PC-3 (cell line): Measurements from ENCODE around the gene UPF2. TPM values are rescaled to one million over a fixed set of nuclear protein-coding genes. Genes with fewer than 3 reads are reported as not detected.

Experiments used
- ATAC-seq: fragments of 200-7000 bp; cut with Tn5 transposase; 2 replicates; pipeline ENCODE4 v1.9.1; 2020; ENCODE audit warnings: mild to moderate bottlenecking, moderate library complexity
- BruUV-seq: library from RNA; stranded (reverse); fragments of 400-500 nt; replicated peaks from 2 replicates; lab custom pipeline; 2021; lab: Mats Ljungman, UMichigan
- CTCF ChIA-PET: fragments of 300-600 bp; sonication (Branson Sonifier 250); formaldehyde crosslinking; loops from one replicate; lab custom pipeline; 2022; ENCODE audit warnings: antibody characterized with exemption; lab: Charles Lee
- POLR2A ChIA-PET: fragments of 300-600 bp; sonication (Branson Sonifier 250); formaldehyde crosslinking; loops from one replicate; lab custom pipeline; 2022; ENCODE audit warnings: antibody characterized with exemption; ENCODE audit not compliant: unreplicated experiment; lab: Charles Lee
- DNase-seq: peaks from one replicate; pipeline ENCODE4 v3.0.0-alpha.2; 2015
- H2AFZ ChIP-seq: fragments of 300-600 bp; sonication (generic); 2 replicates; pipeline ENCODE4 v1.6.0; 2016; ENCODE audit warnings: antibody characterized with exemption, low read length
- H3F3A ChIP-seq: fragments of 300-600 bp; sonication (generic); one replicate; pipeline ENCODE4 v1.6.0; 2017; ENCODE audit warnings: antibody characterized with exemption, low read length, control low read depth, mild to moderate bottlenecking; ENCODE audit not compliant: unreplicated experiment
- H3K27ac ChIP-seq: fragments of 300-600 bp; sonication (generic); 2 replicates; pipeline ENCODE4 v1.5.1; 2016; ENCODE audit warnings: mild to moderate bottlenecking, low read length
- H3K27me3 ChIP-seq: fragments of 300-600 bp; sonication (generic); 2 replicates; pipeline ENCODE4 v1.6.1; 2016; ENCODE audit warnings: low read length, mixed read lengths
- H3K36me3 ChIP-seq: fragments of 300-600 bp; sonication (generic); 2 replicates; pipeline ENCODE4 v1.6.1; 2016; ENCODE audit warnings: low read depth, mixed run types, low read length, mixed read lengths
- H3K4me1 ChIP-seq: fragments of 300-600 bp; sonication (generic); 2 replicates; pipeline ENCODE4 v1.5.1; 2016; ENCODE audit warnings: low read length; ENCODE audit not compliant: insufficient read depth
- H3K4me2 ChIP-seq: fragments of 300-600 bp; sonication (generic); 2 replicates; pipeline ENCODE4 v1.6.0; 2016; ENCODE audit warnings: low read length
- H3K4me3 ChIP-seq: fragments of 300-600 bp; sonication (generic); 2 replicates; pipeline ENCODE4 v1.5.1; 2016; ENCODE audit warnings: mild to moderate bottlenecking, low read length, mixed read lengths
- H3K79me2 ChIP-seq: fragments of 300-600 bp; sonication (generic); 2 replicates; pipeline ENCODE4 v1.6.1; 2017; ENCODE audit warnings: low read length, mixed read lengths
- H3K9ac ChIP-seq: fragments of 300-600 bp; sonication (generic); 2 replicates; pipeline ENCODE4 v1.6.0; 2016; ENCODE audit warnings: mild to moderate bottlenecking, low read length
- H3K9me2 ChIP-seq: fragments of 300-600 bp; sonication (generic); replicated peaks from 2 replicates; pipeline ENCODE4 v1.6.1; 2016; ENCODE audit warnings: mixed run types, low read length, mixed read lengths
- H3K9me3 ChIP-seq: fragments of 300-600 bp; sonication (generic); 2 replicates; pipeline ENCODE4 v1.6.1; 2016; ENCODE audit warnings: low read length, mixed read lengths
- H4K20me1 ChIP-seq: fragments of 300-600 bp; sonication (generic); 2 replicates; pipeline ENCODE4 v1.6.1; 2016; ENCODE audit warnings: low read length, mixed read lengths
- EZH2 ChIP-seq: fragments of 300-600 bp; sonication (generic); IDR thresholded peaks from one replicate; pipeline ENCODE4 v1.6.1; 2017; ENCODE audit warnings: antibody characterized with exemption, mild to moderate bottlenecking, low read length; ENCODE audit not compliant: unreplicated experiment
- EZH2phosphoT487 ChIP-seq: fragments of 300-600 bp; sonication (generic); IDR thresholded peaks from 2 replicates; pipeline ENCODE4 v1.6.1; 2018; ENCODE audit warnings: mild to moderate bottlenecking, antibody characterized with exemption, low read length, borderline replicate concordance
- intact Hi-C: fragments of 100-400 bp; cut with micrococcal nuclease; formaldehyde crosslinking; loops from 2 replicates; pipeline ENCODE4 v1.9.0; 2023
- total RNA-seq: library from RNA; depleted of rRNA; stranded (reverse); fragments of >200 nt; gene quantifications from 2 replicates; pipeline ENCODE4 v1.2.3, GENCODE V29; 2014
- TF ChIP-seq, protein P1 (sequence below): fragments of 300-600 bp; sonication (generic); conservative IDR thresholded peaks from 2 replicates; pipeline ENCODE4 v1.5.1; 2017; ENCODE audit warnings: antibody characterized with exemption, low read depth, mild to moderate bottlenecking, low read length

The UPF2 gene
- total RNA-seq, 1 experiment from 2014 or later, result 12.0 TPM

- no peaks in the 10 kb centered on the region for H4K20me1 ChIP-seq
- DNase-seq, result no peak
- no peaks in the 10 kb centered on the region for H3K4me1 ChIP-seq
- no peak overlapping the region for H3K4me2 ChIP-seq
- intact Hi-C loops, result no loop called here
- POLR2A ChIA-PET, result no interaction called here
- TF ChIP-seq, protein P1, sequence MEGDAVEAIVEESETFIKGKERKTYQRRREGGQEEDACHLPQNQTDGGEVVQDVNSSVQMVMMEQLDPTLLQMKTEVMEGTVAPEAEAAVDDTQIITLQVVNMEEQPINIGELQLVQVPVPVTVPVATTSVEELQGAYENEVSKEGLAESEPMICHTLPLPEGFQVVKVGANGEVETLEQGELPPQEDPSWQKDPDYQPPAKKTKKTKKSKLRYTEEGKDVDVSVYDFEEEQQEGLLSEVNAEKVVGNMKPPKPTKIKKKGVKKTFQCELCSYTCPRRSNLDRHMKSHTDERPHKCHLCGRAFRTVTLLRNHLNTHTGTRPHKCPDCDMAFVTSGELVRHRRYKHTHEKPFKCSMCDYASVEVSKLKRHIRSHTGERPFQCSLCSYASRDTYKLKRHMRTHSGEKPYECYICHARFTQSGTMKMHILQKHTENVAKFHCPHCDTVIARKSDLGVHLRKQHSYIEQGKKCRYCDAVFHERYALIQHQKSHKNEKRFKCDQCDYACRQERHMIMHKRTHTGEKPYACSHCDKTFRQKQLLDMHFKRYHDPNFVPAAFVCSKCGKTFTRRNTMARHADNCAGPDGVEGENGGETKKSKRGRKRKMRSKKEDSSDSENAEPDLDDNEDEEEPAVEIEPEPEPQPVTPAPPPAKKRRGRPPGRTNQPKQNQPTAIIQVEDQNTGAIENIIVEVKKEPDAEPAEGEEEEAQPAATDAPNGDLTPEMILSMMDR, result no peak
- TF ChIP-seq EZH2 (no peak), EZH2phosphoT487 (no peak)
- H2AFZ ChIP-seq, result no peak overlapping the region
- H3K36me3 ChIP-seq, result no peaks in the 10 kb centered on the region; the same call in 1 of the 2 replicates
- no peak overlapping the region for H3K27ac ChIP-seq
- no peaks in the 10 kb centered on the region for H3F3A ChIP-seq
- no peaks in the 10 kb centered on the region for H3K27me3 ChIP-seq
- H3K9me2 ChIP-seq, result no peaks in the 10 kb centered on the region
- CTCF ChIA-PET, result no interaction called here
- H3K79me2 ChIP-seq, result peaks cover 40% of the 10 kb centered on the region
- no peak for ATAC-seq
- H3K9ac ChIP-seq, result no peak overlapping the region
- H3K9me3 ChIP-seq, result no peaks in the 10 kb centered on the region
- no peak overlapping the region for H3K4me3 ChIP-seq
- no TSS peak for BruUV-seq
Observed at GRCh38 chr10:12022580-12023257, 19.9 kb downstream of the UPF2 start.

DNA sequence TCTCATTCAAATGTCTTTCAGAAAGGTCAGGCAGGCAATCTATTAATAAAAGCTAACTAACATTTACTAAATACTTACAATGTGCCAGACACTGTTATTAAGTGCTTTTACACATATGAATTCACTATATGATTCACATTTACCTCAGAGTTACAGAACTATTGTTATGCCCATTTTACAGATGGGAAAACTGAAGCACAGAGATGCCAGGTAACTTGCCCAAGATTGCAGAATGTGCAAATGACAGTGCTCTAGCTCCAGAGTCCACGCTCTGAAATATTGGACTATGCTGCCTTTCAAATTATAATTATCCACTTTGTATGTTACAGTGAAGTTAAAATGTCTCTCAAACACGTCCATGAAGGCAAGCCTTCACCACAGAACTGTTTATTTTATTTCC, 22.0 kb downstream of the UPF2 start:
- TF ChIP-seq, protein P1, result no peak
- no peak for TF ChIP-seq EZH2phosphoT487
- TF ChIP-seq EZH2, result no peak
- BruUV-seq, result no TSS peak
- Histone ChIP-seq H4K20me1 (no peaks in the 10 kb centered on the region), H3K27me3 (no peaks in the 10 kb centered on the region), H3K9ac (no peak overlapping the region), H2AFZ (no peak overlapping the region), H3K36me3 (no peaks in the 10 kb centered on the region), H3K4me3 (no peak overlapping the region), H3K79me2 (peaks cover 23% of the 10 kb centered on the region; the same call in 1 of the 2 replicates), H3K27ac (no peak overlapping the region), H3F3A (no peaks in the 10 kb centered on the region), H3K4me2 (no peak overlapping the region), H3K9me2 (no peaks in the 10 kb centered on the region), H3K9me3 (no peaks in the 10 kb centered on the region), H3K4me1 (no peaks in the 10 kb centered on the region)
- no peak for DNase-seq
- intact Hi-C loops, result no loop called here
- ChIA-PET POLR2A (no interaction called here), CTCF (no interaction called here)
- no peak for ATAC-seq

GRCh38 chr10:12019283-12019971, 23.2 kb downstream of the UPF2 start:
- no peak overlapping the region for H3K27ac ChIP-seq
- H4K20me1 ChIP-seq, result no peaks in the 10 kb centered on the region
- no peaks in the 10 kb centered on the region for H3K4me1 ChIP-seq
- no peak overlapping the region for H3K9ac ChIP-seq
- no peak overlapping the region for H3K4me3 ChIP-seq
- DNase-seq, result no peak
- H3K27me3 ChIP-seq, result no peaks in the 10 kb centered on the region
- no peak overlapping the region for H3K4me2 ChIP-seq
- intact Hi-C loops, result no loop called here
- BruUV-seq, result no TSS peak
- H3K9me2 ChIP-seq, result no peaks in the 10 kb centered on the region
- ChIA-PET CTCF (no interaction called here), POLR2A (no interaction called here)
- H2AFZ ChIP-seq, result no peak overlapping the region
- no peaks in the 10 kb centered on the region for H3K36me3 ChIP-seq
- H3K79me2 ChIP-seq, result peaks cover 19% of the 10 kb centered on the region; the same call in 1 of the 2 replicates
- TF ChIP-seq, protein P1, result no peak
- TF ChIP-seq EZH2phosphoT487, result no peak
- no peak for TF ChIP-seq EZH2
- ATAC-seq, result no peak
- H3F3A ChIP-seq, result no peaks in the 10 kb centered on the region
- H3K9me3 ChIP-seq, result no peaks in the 10 kb centered on the region
